ENCODE results near the gene GLS.
A peak's percentile ranks its signal among the peaks of the same experiment; 100 is the strongest.

GLS gene

DNA sequence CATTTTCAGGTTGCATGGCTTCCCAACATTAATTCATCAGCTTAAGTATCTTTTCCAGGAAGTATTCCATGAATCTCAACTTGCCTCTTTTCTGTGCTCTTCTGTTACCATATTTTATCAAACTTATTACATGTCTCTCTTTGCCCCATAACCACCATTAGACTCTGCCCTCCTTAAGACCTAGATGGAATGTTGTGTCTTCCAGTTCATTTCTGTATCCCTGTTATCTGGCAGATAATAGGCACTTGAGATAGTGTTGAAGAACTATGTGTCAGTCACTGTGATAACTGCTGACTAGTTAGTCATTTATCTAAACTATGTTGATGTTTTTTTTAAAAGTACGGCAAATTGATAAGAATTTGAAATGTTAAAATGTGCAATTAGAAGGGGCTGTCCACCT, 41.8 kb downstream of the GLS start:
- no peaks in the 10 kb centered on the region for H3K9me3 Mint-ChIP-seq
- H3K4me1 Mint-ChIP-seq, result no peaks in the 10 kb centered on the region
- peaks cover 44% of the 10 kb centered on the region for H3K36me3 Mint-ChIP-seq
- H3K4me3 Mint-ChIP-seq, result no peak overlapping the region
- peak overlapping the region; percentile 57 for H3K27ac Mint-ChIP-seq
- no peaks in the 10 kb centered on the region for H3K27me3 Mint-ChIP-seq
- ATAC-seq, result no peak

- no peaks in the 10 kb centered on the region for H3K27me3 Mint-ChIP-seq
- peaks cover 45% of the 10 kb centered on the region for H3K36me3 Mint-ChIP-seq
- no peak overlapping the region for H3K27ac Mint-ChIP-seq
- no peaks in the 10 kb centered on the region for H3K9me3 Mint-ChIP-seq
- no peaks in the 10 kb centered on the region for H3K4me1 Mint-ChIP-seq
- no peak overlapping the region for H3K4me3 Mint-ChIP-seq
- no peak for ATAC-seq
These were observed 46.7 kb downstream of the GLS start for GRCh38 chr2:190927301-190927700.

- H3K9me3 Mint-ChIP-seq, result no peaks in the 10 kb centered on the region
- H3K4me3 Mint-ChIP-seq, result no peak overlapping the region
- peaks cover 36% of the 10 kb centered on the region for H3K36me3 Mint-ChIP-seq
- no peaks in the 10 kb centered on the region for H3K4me1 Mint-ChIP-seq
- no peak for ATAC-seq
- H3K27ac Mint-ChIP-seq, result no peak overlapping the region
- H3K27me3 Mint-ChIP-seq, result no peaks in the 10 kb centered on the region
These were observed 49.3 kb downstream of the GLS start for GRCh38 chr2:190929919-190930318.

DNA sequence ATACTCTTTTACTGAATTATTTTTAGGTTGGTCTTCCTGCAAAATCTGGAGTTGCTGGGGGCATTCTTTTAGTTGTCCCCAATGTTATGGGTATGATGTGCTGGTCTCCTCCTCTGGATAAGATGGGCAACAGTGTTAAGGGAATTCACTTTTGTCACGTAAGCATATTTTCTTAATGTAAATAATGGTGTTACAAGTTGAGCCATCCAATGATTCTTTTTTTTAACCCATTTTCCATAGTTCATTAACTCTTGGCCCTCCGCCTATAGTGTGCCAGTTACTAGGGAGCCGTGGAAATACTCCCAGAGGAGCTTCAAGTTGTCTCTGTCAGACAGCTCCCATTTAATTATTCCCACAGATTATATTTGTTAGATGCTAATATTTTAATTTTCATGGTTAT, 49.8 kb downstream of the GLS start:
- no peaks in the 10 kb centered on the region for H3K4me1 Mint-ChIP-seq
- H3K27ac Mint-ChIP-seq, result no peak overlapping the region

GRCh38 chr2:190932514-190932913, 51.9 kb downstream of the GLS start:
- H3K9me3 Mint-ChIP-seq, result no peaks in the 10 kb centered on the region
- peaks cover 30% of the 10 kb centered on the region for H3K36me3 Mint-ChIP-seq
- H3K27ac Mint-ChIP-seq, result no peak overlapping the region
- H3K4me3 Mint-ChIP-seq, result no peak overlapping the region
- H3K27me3 Mint-ChIP-seq, result no peaks in the 10 kb centered on the region
- H3K4me1 Mint-ChIP-seq, result no peaks in the 10 kb centered on the region
- ATAC-seq, result no peak

More for the DNA sequence above, 49.8 kb downstream of the GLS start:
- Mint-ChIP-seq H3K9me3 (no peaks in the 10 kb centered on the region), H3K27me3 (no peaks in the 10 kb centered on the region), H3K36me3 (peaks cover 36% of the 10 kb centered on the region), H3K4me3 (no peak overlapping the region)
- no peak for ATAC-seq

GRCh38 chr2:190933361-190933760, 52.7 kb downstream of the GLS start:
- Mint-ChIP-seq H3K4me3 (no peak overlapping the region), H3K27me3 (no peaks in the 10 kb centered on the region), H3K27ac (no peak overlapping the region), H3K9me3 (no peaks in the 10 kb centered on the region), H3K4me1 (no peaks in the 10 kb centered on the region), H3K36me3 (peaks cover 30% of the 10 kb centered on the region)
- no peak for ATAC-seq

GRCh38 chr2:190935054-190935453, 54.4 kb downstream of the GLS start:
- Mint-ChIP-seq H3K4me1 (no peaks in the 10 kb centered on the region), H3K4me3 (no peak overlapping the region), H3K9me3 (no peaks in the 10 kb centered on the region), H3K36me3 (peaks cover 16% of the 10 kb centered on the region), H3K27ac (no peak overlapping the region), H3K27me3 (no peaks in the 10 kb centered on the region)
- ATAC-seq, result no peak

GRCh38 chr2:190938771-190939335, 58.2 kb downstream of the GLS start:
- Mint-ChIP-seq H3K27me3 (no peaks in the 10 kb centered on the region), H3K4me3 (no peak overlapping the region), H3K36me3 (peaks cover 4% of the 10 kb centered on the region), H3K4me1 (no peaks in the 10 kb centered on the region), H3K9me3 (no peaks in the 10 kb centered on the region), H3K27ac (no peak overlapping the region)
- ATAC-seq, result no peak

DNA sequence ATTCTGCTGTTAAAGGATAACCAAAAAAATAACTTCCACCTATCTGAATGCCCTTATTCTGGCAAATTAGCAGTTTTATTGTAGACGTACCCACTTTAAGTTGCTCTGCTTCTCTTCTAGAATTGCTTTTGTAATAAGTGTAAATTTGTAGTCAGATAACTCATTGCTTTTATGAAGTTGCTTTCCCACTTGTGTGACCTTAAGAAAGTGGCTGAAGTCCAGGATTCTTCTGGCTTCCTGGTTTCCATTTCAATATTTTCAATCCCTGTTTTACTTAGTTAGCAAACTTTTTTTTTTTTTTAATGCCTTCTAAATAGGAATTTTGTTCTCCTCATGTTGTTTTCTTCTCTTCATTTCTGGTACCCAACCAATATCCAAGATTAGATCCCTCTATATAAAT, 59.8 kb downstream of the GLS start:
- H3K4me1 Mint-ChIP-seq, result no peaks in the 10 kb centered on the region
- no peak overlapping the region for H3K4me3 Mint-ChIP-seq
- no peaks in the 10 kb centered on the region for H3K36me3 Mint-ChIP-seq
- no peak overlapping the region for H3K27ac Mint-ChIP-seq
- H3K9me3 Mint-ChIP-seq, result no peaks in the 10 kb centered on the region
- no peak for ATAC-seq
- no peaks in the 10 kb centered on the region for H3K27me3 Mint-ChIP-seq

GRCh38 chr2:190941571-190941970, 61.0 kb downstream of the GLS start:
- Mint-ChIP-seq H3K27me3 (no peaks in the 10 kb centered on the region), H3K36me3 (peaks cover 3% of the 10 kb centered on the region), H3K4me1 (peaks cover 4% of the 10 kb centered on the region), H3K27ac (no peak overlapping the region), H3K4me3 (no peak overlapping the region), H3K9me3 (no peaks in the 10 kb centered on the region)
- no peak for ATAC-seq

- H3K36me3 Mint-ChIP-seq, result peaks cover 6% of the 10 kb centered on the region
- peaks cover 11% of the 10 kb centered on the region for H3K4me1 Mint-ChIP-seq
- H3K27ac Mint-ChIP-seq, result no peak overlapping the region
- ATAC-seq, result no peak
- no peaks in the 10 kb centered on the region for H3K27me3 Mint-ChIP-seq
- no peak overlapping the region for H3K4me3 Mint-ChIP-seq
- no peaks in the 10 kb centered on the region for H3K9me3 Mint-ChIP-seq
These were observed 62.1 kb downstream of the GLS start for GRCh38 chr2:190942697-190943096.

DNA sequence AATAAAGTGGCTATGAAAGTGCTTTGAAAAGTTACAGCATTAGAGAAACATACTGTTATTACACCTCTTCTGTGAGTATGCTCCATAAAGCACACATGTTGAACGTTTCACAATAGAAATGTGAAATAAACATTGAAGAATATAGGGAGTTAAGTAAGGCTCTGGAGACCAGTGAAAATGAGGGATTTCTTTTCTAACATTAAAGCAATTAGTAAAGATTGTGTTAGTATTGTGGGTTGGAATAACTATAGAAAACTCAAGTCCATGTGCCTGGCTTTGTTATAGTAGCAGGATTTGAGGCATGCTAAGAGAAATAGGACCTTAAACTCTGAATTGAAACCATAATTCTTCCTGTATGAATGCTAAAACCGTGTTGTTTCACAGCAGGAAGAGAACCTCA, 63.1 kb downstream of the GLS start:
- peaks cover 13% of the 10 kb centered on the region for H3K4me1 Mint-ChIP-seq
- no peak for ATAC-seq
- H3K9me3 Mint-ChIP-seq, result no peaks in the 10 kb centered on the region
- no peak overlapping the region for H3K27ac Mint-ChIP-seq
- H3K36me3 Mint-ChIP-seq, result peaks cover 6% of the 10 kb centered on the region
- no peak overlapping the region for H3K4me3 Mint-ChIP-seq
- H3K27me3 Mint-ChIP-seq, result no peaks in the 10 kb centered on the region

GRCh38 chr2:190947141-190947540, 66.5 kb downstream of the GLS start:
- H3K9me3 Mint-ChIP-seq, result no peaks in the 10 kb centered on the region
- peaks cover 6% of the 10 kb centered on the region for H3K36me3 Mint-ChIP-seq
- no peak for ATAC-seq
- H3K4me3 Mint-ChIP-seq, result no peak overlapping the region
- H3K27me3 Mint-ChIP-seq, result no peaks in the 10 kb centered on the region
- no peak overlapping the region for H3K27ac Mint-ChIP-seq
- peaks cover 13% of the 10 kb centered on the region for H3K4me1 Mint-ChIP-seq

DNA sequence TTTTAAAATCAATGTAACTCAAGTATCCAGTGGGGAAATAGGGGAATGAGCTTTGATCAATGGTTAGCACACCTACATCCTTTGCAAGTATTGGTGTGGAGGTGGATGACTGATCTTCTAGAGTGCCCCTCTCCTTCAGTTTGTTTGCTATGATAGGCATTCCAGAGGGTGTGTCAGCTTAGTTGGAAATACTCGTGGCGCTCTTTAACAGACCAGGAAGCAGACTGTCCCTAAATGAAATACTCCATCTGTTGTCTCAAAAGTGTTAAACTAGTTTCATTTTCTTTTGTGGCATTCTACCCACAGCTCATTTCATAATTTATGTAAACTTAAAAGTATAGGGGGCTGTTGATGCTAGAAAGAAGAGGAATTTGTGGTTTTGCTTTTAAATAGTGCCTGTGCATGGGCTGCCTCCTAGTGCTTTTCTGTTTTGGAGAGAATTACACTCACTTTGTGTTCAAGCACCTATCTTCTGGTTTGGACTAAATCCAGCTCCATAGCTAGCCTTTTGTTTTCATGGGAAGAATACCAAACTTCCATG, 67.2 kb downstream of the GLS start:
- Mint-ChIP-seq H3K9me3 (no peaks in the 10 kb centered on the region), H3K4me1 (peaks cover 13% of the 10 kb centered on the region), H3K27me3 (no peaks in the 10 kb centered on the region), H3K27ac (no peak overlapping the region), H3K4me3 (no peak overlapping the region), H3K36me3 (peaks cover 6% of the 10 kb centered on the region)
- peak; percentile 55 for ATAC-seq

DNA sequence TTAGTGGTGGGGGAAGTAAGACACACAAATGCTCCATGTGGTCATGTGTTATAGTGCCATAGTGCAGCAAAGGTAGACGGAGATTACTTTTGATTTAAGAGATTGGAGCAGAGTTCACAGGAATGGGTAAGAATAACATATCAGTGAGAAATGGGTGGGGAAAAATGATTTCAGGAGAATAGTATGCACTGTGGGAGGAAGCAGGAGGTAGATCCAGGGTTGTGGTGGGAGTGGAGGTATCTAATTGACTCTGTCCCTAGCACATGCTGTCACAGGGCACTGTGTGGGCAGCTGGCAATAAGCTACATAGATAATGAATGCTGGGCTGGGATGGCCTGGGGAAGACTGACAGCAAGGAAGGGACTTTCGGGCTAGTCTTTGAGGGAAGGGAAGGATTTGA, 68.0 kb downstream of the GLS start:
- Mint-ChIP-seq H3K4me1 (peaks cover 13% of the 10 kb centered on the region), H3K36me3 (peaks cover 6% of the 10 kb centered on the region), H3K4me3 (no peak overlapping the region), H3K9me3 (no peaks in the 10 kb centered on the region), H3K27ac (no peak overlapping the region), H3K27me3 (no peaks in the 10 kb centered on the region)
- no peak for ATAC-seq

DNA sequence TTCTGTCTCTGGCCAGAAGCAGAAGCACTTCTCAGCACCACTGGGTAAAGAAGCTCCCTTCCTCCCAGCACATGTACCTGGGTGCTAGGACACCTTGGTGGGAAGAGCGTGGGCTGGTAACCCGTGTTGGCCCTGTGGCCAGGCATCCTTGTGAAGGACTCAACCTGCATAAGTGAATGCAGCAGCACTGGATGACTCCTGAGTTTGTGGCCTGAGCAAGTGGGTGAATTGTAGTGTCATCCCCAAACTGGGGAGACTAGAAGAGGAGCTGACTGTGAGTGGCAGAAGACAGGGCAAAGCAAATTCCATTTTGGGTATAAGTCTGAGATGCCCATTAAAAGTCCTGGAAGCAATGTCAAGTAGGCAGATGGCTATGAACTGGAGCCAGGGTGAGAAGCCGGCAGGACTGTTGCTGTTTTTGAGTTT, 70.0 kb downstream of the GLS start:
- peaks cover 19% of the 10 kb centered on the region for H3K36me3 Mint-ChIP-seq
- H3K27ac Mint-ChIP-seq, result no peak overlapping the region
- H3K4me3 Mint-ChIP-seq, result no peak overlapping the region
- H3K27me3 Mint-ChIP-seq, result no peaks in the 10 kb centered on the region
- ATAC-seq, result no peak
- no peaks in the 10 kb centered on the region for H3K9me3 Mint-ChIP-seq
- H3K4me1 Mint-ChIP-seq, result peaks cover 13% of the 10 kb centered on the region

GRCh38 chr2:190953257-190953656, 72.6 kb downstream of the GLS start:
- no peaks in the 10 kb centered on the region for H3K27me3 Mint-ChIP-seq
- H3K9me3 Mint-ChIP-seq, result no peaks in the 10 kb centered on the region
- no peak overlapping the region for H3K27ac Mint-ChIP-seq
- ATAC-seq, result no peak
- H3K36me3 Mint-ChIP-seq, result peaks cover 40% of the 10 kb centered on the region
- H3K4me3 Mint-ChIP-seq, result no peak overlapping the region
- peaks cover 7% of the 10 kb centered on the region for H3K4me1 Mint-ChIP-seq
